Measurements from ENCODE around the gene NIT2. TPM values are rescaled to one million over a fixed set of nuclear protein-coding genes. Genes with fewer than 3 reads are reported as not detected.

NIT2 gene
- total RNA-seq, 1 experiment from 2014 or later, result 63.1 TPM

- no peaks in the 10 kb centered on the region for H3K27me3 ChIP-seq (ENCODE audit: low read length)
- ATAC-seq (no peak), DNase-seq (peak; percentile 17)
- peaks cover 14% of the 10 kb centered on the region; the same call in 1 of the 2 replicates for H3K9me3 ChIP-seq (ENCODE audit: low read length)
- CTCF ChIA-PET, result interaction anchor here (1.0 kb wide), 1 partner anchor 59 kb away, joined by 3 read pairs; no protein-coding TSS in a partner anchor
- peaks cover 18% of the 10 kb centered on the region for H3K36me3 ChIP-seq (ENCODE audit: low read depth, low read length)
- H3K4me2 ChIP-seq (ENCODE audit: low read length), result peak overlapping the region; percentile 87
- BruUV-seq (replicated peaks), result no TSS peak
- no peak overlapping the region for H3K27ac ChIP-seq (ENCODE audit: low read length)
- POLR2A ChIA-PET (ENCODE audit: unreplicated experiment), result interaction anchor here (0.7 to 1.0 kb wide), 2 partner anchors 9 to 16 kb away, joined by 5 to 13 read pairs; no protein-coding TSS in a partner anchor
- intact Hi-C loops (cut with micrococcal nuclease), result loop anchor here (2.0 to 5.0 kb wide), 3 partner anchors 35 to 571 kb away; no protein-coding TSS in a partner anchor
- peaks cover 91% of the 10 kb centered on the region for H3K79me2 ChIP-seq (ENCODE audit: low read length)
- TF ChIP-seq EZH2 (IDR thresholded peaks at IDR 0.05; ENCODE audit: low read length, unreplicated experiment), result no peak
- no peak; the same call in 1 of the 2 replicates for TF ChIP-seq CTCF (conservative IDR thresholded peaks at IDR 0.05; ENCODE audit: low read depth, low read length)
- no peak for TF ChIP-seq EZH2phosphoT487 (IDR thresholded peaks at IDR 0.05; ENCODE audit: borderline replicate concordance, low read length)
- peak overlapping the region; percentile 94 for H3K4me3 ChIP-seq (ENCODE audit: low read length)
- peaks cover 17% of the 10 kb centered on the region for H3K4me1 ChIP-seq (ENCODE audit: insufficient read depth, low read length)
- peaks cover 16% of the 10 kb centered on the region for H4K20me1 ChIP-seq (ENCODE audit: low read length)
- H3K9me2 ChIP-seq (replicated peaks; ENCODE audit: low read length), result no peaks in the 10 kb centered on the region
- peak overlapping the region; percentile 56 for H2AFZ ChIP-seq (ENCODE audit: low read length)
- H3F3A ChIP-seq (ENCODE audit: low read length, unreplicated experiment), result no peaks in the 10 kb centered on the region
- H3K9ac ChIP-seq (ENCODE audit: low read length), result peak overlapping the region; percentile 84
Measured at GRCh38 chr3:100403362-100404249, 69.0 kb downstream of the NIT2 start.

GRCh38 chr3:100404250-100404548 lies 69.6 kb downstream of the NIT2 start:
- Histone ChIP-seq H3K79me2 (ENCODE audit: low read length) (peaks cover 91% of the 10 kb centered on the region), H3F3A (ENCODE audit: low read length, unreplicated experiment) (no peaks in the 10 kb centered on the region), H2AFZ (ENCODE audit: low read length) (no peak overlapping the region), H3K36me3 (ENCODE audit: low read depth, low read length) (peaks cover 18% of the 10 kb centered on the region), H3K9ac (ENCODE audit: low read length) (no peak overlapping the region), H3K4me2 (ENCODE audit: low read length) (peak overlapping the region; percentile 87), H3K27me3 (ENCODE audit: low read length) (no peaks in the 10 kb centered on the region), H3K4me1 (ENCODE audit: insufficient read depth, low read length) (peaks cover 12% of the 10 kb centered on the region), H3K9me3 (ENCODE audit: low read length) (peaks cover 14% of the 10 kb centered on the region; the same call in 1 of the 2 replicates), H3K27ac (ENCODE audit: low read length) (no peak overlapping the region), H3K9me2 (replicated peaks; ENCODE audit: low read length) (no peaks in the 10 kb centered on the region), H4K20me1 (ENCODE audit: low read length) (peaks cover 10% of the 10 kb centered on the region; the same call in 1 of the 2 replicates), H3K4me3 (ENCODE audit: low read length) (peak overlapping the region; percentile 94)
- intact Hi-C loops (cut with micrococcal nuclease), result loop anchor here (5.0 kb wide), 1 partner anchor 572 kb away; no protein-coding TSS in a partner anchor
- CTCF ChIA-PET, result interaction anchor here (1.0 kb wide), 1 partner anchor 58 kb away, joined by 3 read pairs; no protein-coding TSS in a partner anchor
- POLR2A ChIA-PET (ENCODE audit: unreplicated experiment), result interaction anchor here (1.0 kb wide), 1 partner anchor 17 kb away, joined by 5 read pairs; no protein-coding TSS in a partner anchor
- no peak for TF ChIP-seq CTCF (conservative IDR thresholded peaks at IDR 0.05; ENCODE audit: low read depth, low read length)
- TF ChIP-seq EZH2 (IDR thresholded peaks at IDR 0.05; ENCODE audit: low read length, unreplicated experiment), result no peak
- no peak for TF ChIP-seq EZH2phosphoT487 (IDR thresholded peaks at IDR 0.05; ENCODE audit: borderline replicate concordance, low read length)
- DNase-seq, result no peak
- BruUV-seq (replicated peaks), result no TSS peak
- ATAC-seq, result no peak
